ENCODE results near the gene CRACR2B.

GRCh38 chr11:837990-838307, 10.2 kb downstream of the CRACR2B start:
- no peak for TF ChIP-seq CTCF (IDR thresholded peaks at IDR 0.05)
- TF ChIP-seq POLR2A (IDR thresholded peaks at IDR 0.05) = no peak

All from prostate gland (tissue), 2 donors.